ENCODE results near the gene EFTUD2. TPM values are rescaled to one million over a fixed set of nuclear protein-coding genes. Genes with fewer than 3 reads are reported as not detected.

EFTUD2 gene
- total RNA-seq, 2 experiments from 2014 or later, result 175 to 203 TPM

GRCh38 chr17:44924107-44924544, 24.9 kb upstream of the EFTUD2 start:
- Mint-ChIP-seq H3K27me3 (peaks cover 7% of the 10 kb centered on the region), H3K4me3 (no peak overlapping the region), H3K4me1 (no peaks in the 10 kb centered on the region), H3K9me3 (ENCODE audit: low read depth) (no peaks in the 10 kb centered on the region), H3K27ac (no peak overlapping the region), H3K36me3 (ENCODE audit: low read depth) (peaks cover 21% of the 10 kb centered on the region)
- POLR2A ChIA-PET, result no interaction called here
- DNase-seq, result no peak
- intact Hi-C loops (cut with DNase I, micrococcal nuclease), result loop anchor here (5.0 to 10.0 kb wide), 2 partner anchors 208 to 271 kb away; partner anchors contain the start of gene PLCD3 (in 1 of the 2)
- CTCF ChIA-PET, result interaction anchor here (1.8 kb wide), 1 partner anchor 211 kb away, joined by 4 read pairs; the partner anchor contains the start of gene ACBD4
- no peak for ATAC-seq

- H3K36me3 Mint-ChIP-seq (ENCODE audit: low read depth), result peaks cover 12% of the 10 kb centered on the region
- ChIA-PET CTCF (interaction anchor here (0.6 to 6.2 kb wide), 3 partner anchors 31 to 213 kb away, joined by 3 to 84 read pairs (median 4); partner anchors contain the start of gene ACBD4), POLR2A (no interaction called here)
- H3K27ac Mint-ChIP-seq, result no peak overlapping the region
- peaks cover 7% of the 10 kb centered on the region for H3K27me3 Mint-ChIP-seq
- H3K4me3 Mint-ChIP-seq, result no peak overlapping the region
- no peaks in the 10 kb centered on the region for H3K9me3 Mint-ChIP-seq (ENCODE audit: low read depth)
- ATAC-seq (no peak), DNase-seq (peak; percentile 0)
- intact Hi-C loops (cut with DNase I, micrococcal nuclease), result loop anchor here (5.0 to 10.0 kb wide), 2 partner anchors 209 to 272 kb away; partner anchors contain the start of gene PLCD3 (in 1 of the 2)
- no peaks in the 10 kb centered on the region for H3K4me1 Mint-ChIP-seq
Measured at GRCh38 chr17:44922746-44923470, 23.7 kb upstream of the EFTUD2 start.

- peaks cover 7% of the 10 kb centered on the region for H3K27me3 Mint-ChIP-seq
- no peak for DNase-seq
- intact Hi-C loops (cut with DNase I, micrococcal nuclease), result loop anchor here (5.0 to 10.0 kb wide), 2 partner anchors 210 to 273 kb away; partner anchors contain the start of gene PLCD3 (in 1 of the 2)
- no peaks in the 10 kb centered on the region for H3K4me1 Mint-ChIP-seq
- peaks cover 8% of the 10 kb centered on the region for H3K36me3 Mint-ChIP-seq (ENCODE audit: low read depth)
- H3K4me3 Mint-ChIP-seq, result no peak overlapping the region
- no peaks in the 10 kb centered on the region for H3K9me3 Mint-ChIP-seq (ENCODE audit: low read depth)
- H3K27ac Mint-ChIP-seq, result no peak overlapping the region
- ChIA-PET CTCF (interaction anchor here (0.6 to 6.2 kb wide), 5 partner anchors 24 to 213 kb away, joined by 3 to 84 read pairs (median 4); partner anchors contain the start of gene ACBD4), POLR2A (interaction anchor here (0.5 kb wide), 1 partner anchor 23 kb away, joined by 3 read pairs; the partner anchor contains the start of gene EFTUD2)
- no peak for ATAC-seq
Measured at GRCh38 chr17:44922136-44922535, 22.9 kb upstream of the EFTUD2 start.

GRCh38 chr17:44921122-44921882, 22.1 kb upstream of the EFTUD2 start:
- H3K4me1 Mint-ChIP-seq, result no peaks in the 10 kb centered on the region
- no peak for ATAC-seq
- peaks cover 5% of the 10 kb centered on the region for H3K36me3 Mint-ChIP-seq (ENCODE audit: low read depth)
- H3K27me3 Mint-ChIP-seq, result peaks cover 8% of the 10 kb centered on the region
- DNase-seq, result no peak
- POLR2A ChIA-PET, result no interaction called here
- no peak overlapping the region for H3K27ac Mint-ChIP-seq
- no peak overlapping the region for H3K4me3 Mint-ChIP-seq
- intact Hi-C loops (cut with DNase I, micrococcal nuclease), result loop anchor here (2.0 to 10.0 kb wide), 3 partner anchors 211 to 273 kb away; partner anchors contain the start of gene PLCD3 (in 2 of the 2)
- CTCF ChIA-PET, result interaction anchor here (0.6 to 6.2 kb wide), 10 partner anchors 17 to 280 kb away, joined by 3 to 84 read pairs (median 4); no protein-coding TSS in a partner anchor
- H3K9me3 Mint-ChIP-seq (ENCODE audit: low read depth), result no peaks in the 10 kb centered on the region

- H3K4me3 Mint-ChIP-seq, result no peak overlapping the region
- H3K27me3 Mint-ChIP-seq, result peaks cover 9% of the 10 kb centered on the region
- CTCF ChIA-PET, result interaction anchor here (0.6 to 6.2 kb wide), 20 partner anchors 10 to 215 kb away, joined by 3 to 84 read pairs (median 4); partner anchors contain the start of gene ACBD4
- no peak overlapping the region for H3K27ac Mint-ChIP-seq
- H3K9me3 Mint-ChIP-seq (ENCODE audit: low read depth), result no peaks in the 10 kb centered on the region
- ATAC-seq (no peak), DNase-seq (no peak)
- H3K4me1 Mint-ChIP-seq, result no peaks in the 10 kb centered on the region
- H3K36me3 Mint-ChIP-seq (ENCODE audit: low read depth), result peaks cover under 1% of the 10 kb centered on the region
- intact Hi-C loops (cut with DNase I, micrococcal nuclease), result loop anchor here (1.0 to 10.0 kb wide), 6 partner anchors 99 to 274 kb away; partner anchors contain the start of gene PLCD3 (in 2 of the 2)
- POLR2A ChIA-PET, result interaction anchor here (0.6 to 1.1 kb wide), 3 partner anchors 22 to 326 kb away, joined by 3 to 5 read pairs (median 3); partner anchors contain the start of gene EFTUD2
Measured at GRCh38 chr17:44920565-44920940, 21.3 kb upstream of the EFTUD2 start.

GRCh38 chr17:44919885-44920564, 20.8 kb upstream of the EFTUD2 start:
- ChIA-PET CTCF (interaction anchor here (0.6 to 6.2 kb wide), 18 partner anchors 10 to 215 kb away, joined by 3 to 84 read pairs (median 4); partner anchors contain the start of gene ACBD4), POLR2A (interaction anchor here (0.6 to 1.1 kb wide), 3 partner anchors 21 to 327 kb away, joined by 3 to 5 read pairs (median 3); partner anchors contain the start of gene EFTUD2)
- Mint-ChIP-seq H3K9me3 (ENCODE audit: low read depth) (no peaks in the 10 kb centered on the region), H3K36me3 (ENCODE audit: low read depth) (no peaks in the 10 kb centered on the region), H3K4me3 (no peak overlapping the region), H3K27ac (no peak overlapping the region), H3K27me3 (peaks cover 9% of the 10 kb centered on the region), H3K4me1 (no peaks in the 10 kb centered on the region)
- intact Hi-C loops (cut with DNase I, micrococcal nuclease), result loop anchor here (1.0 to 10.0 kb wide), 6 partner anchors 99 to 275 kb away; partner anchors contain the start of gene PLCD3 (in 2 of the 2)
- ATAC-seq (peak; percentile 93), DNase-seq (peak; percentile 85)

- POLR2A ChIA-PET, result interaction anchor here (1.1 kb wide), 1 partner anchor 101 kb away, joined by 5 read pairs; no protein-coding TSS in a partner anchor
- no peaks in the 10 kb centered on the region for H3K4me1 Mint-ChIP-seq
- no peak for DNase-seq
- CTCF ChIA-PET, result interaction anchor here (0.6 to 6.2 kb wide), 11 partner anchors 9 to 226 kb away, joined by 3 to 84 read pairs (median 5); partner anchors contain the start of gene ACBD4
- no peak overlapping the region for H3K27ac Mint-ChIP-seq
- H3K9me3 Mint-ChIP-seq (ENCODE audit: low read depth), result no peaks in the 10 kb centered on the region
- ATAC-seq, result no peak
- no peak overlapping the region for H3K4me3 Mint-ChIP-seq
- H3K36me3 Mint-ChIP-seq (ENCODE audit: low read depth), result no peaks in the 10 kb centered on the region
- intact Hi-C loops (cut with DNase I, micrococcal nuclease), result no loop called here
- peaks cover 11% of the 10 kb centered on the region for H3K27me3 Mint-ChIP-seq
Measured at GRCh38 chr17:44919411-44919810, 20.2 kb upstream of the EFTUD2 start.

DNA sequence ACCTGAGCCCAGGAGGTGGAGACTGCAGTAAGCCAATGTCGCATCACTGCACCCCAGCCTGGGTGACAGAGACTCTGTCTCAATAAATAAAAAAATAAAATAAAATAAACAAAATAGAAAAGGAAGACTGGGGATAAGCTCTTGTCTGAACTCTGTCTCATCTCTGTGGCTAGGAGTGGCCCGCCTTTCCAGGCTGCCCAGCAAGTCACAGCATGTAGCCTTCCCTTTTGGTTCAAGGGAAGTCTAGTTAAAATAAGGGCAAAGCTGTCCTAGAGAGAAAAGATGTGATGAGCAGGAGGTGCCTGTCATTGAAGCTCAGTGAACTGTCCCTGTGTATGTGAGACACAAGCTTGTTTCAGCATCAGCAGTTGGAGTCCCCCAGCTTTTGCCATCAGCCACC, 18.8 kb upstream of the EFTUD2 start:
- Mint-ChIP-seq H3K27ac (no peak overlapping the region), H3K9me3 (ENCODE audit: low read depth) (no peaks in the 10 kb centered on the region), H3K36me3 (ENCODE audit: low read depth) (no peaks in the 10 kb centered on the region), H3K4me1 (no peaks in the 10 kb centered on the region), H3K27me3 (peaks cover 20% of the 10 kb centered on the region), H3K4me3 (no peak overlapping the region)
- intact Hi-C loops (cut with DNase I, micrococcal nuclease), result no loop called here
- ATAC-seq (no peak), DNase-seq (no peak)
- POLR2A ChIA-PET, result no interaction called here
- CTCF ChIA-PET, result interaction anchor here (0.5 to 6.2 kb wide), 8 partner anchors 9 to 566 kb away, joined by 3 to 84 read pairs (median 4); partner anchors contain the start of gene ACBD4

DNA sequence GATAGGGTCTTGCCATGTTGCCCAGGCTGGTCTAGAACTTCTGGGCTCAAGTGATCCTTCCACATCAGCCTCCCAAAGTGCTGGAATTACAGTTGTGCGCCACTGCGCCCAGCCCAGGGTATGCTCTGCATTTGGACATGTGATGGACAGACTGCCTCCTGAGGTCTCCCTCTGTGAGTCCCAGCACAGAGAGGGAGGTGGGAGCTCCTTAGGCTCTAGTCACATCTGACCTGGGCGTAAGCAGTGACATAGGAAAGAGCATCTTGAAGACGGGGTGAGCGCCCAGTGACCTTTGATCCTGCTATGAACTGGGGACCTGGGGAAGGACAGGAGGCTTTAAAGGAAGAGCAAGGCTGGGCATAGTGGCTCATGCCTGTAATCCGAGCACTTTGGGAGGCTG, 18.2 kb upstream of the EFTUD2 start:
- ChIA-PET CTCF (interaction anchor here (0.6 to 6.2 kb wide), 7 partner anchors 8 to 218 kb away, joined by 3 to 84 read pairs (median 4); partner anchors contain the start of gene ACBD4), POLR2A (no interaction called here)
- Mint-ChIP-seq H3K4me1 (no peaks in the 10 kb centered on the region), H3K36me3 (ENCODE audit: low read depth) (no peaks in the 10 kb centered on the region), H3K27me3 (peaks cover 23% of the 10 kb centered on the region), H3K27ac (no peak overlapping the region), H3K9me3 (ENCODE audit: low read depth) (no peaks in the 10 kb centered on the region), H3K4me3 (no peak overlapping the region)
- DNase-seq (no peak), ATAC-seq (no peak)
- intact Hi-C loops (cut with DNase I, micrococcal nuclease), result no loop called here

DNA sequence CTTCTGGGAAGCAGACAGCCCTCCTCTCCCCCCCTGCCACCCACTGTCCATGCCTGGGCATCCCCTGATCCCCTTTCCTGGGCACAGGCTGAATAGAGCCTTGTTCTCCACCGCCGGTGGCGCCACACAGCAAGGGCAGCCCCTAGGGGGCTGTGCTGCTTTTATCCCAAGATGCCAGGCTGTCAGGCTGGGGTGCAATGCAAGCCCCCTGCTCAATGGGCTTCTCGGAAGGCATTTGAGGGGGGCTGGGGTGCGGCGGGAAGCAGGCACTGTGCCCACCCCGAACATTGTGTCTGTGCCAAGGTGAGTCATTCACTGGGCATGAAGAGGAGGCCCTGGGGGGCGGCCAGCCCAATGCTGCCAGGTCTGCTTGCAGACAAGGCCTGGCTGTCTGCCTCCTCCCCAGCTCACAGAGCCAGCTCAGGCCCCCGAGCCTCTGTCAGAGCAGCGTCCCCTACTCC, 17.6 kb upstream of the EFTUD2 start:
- POLR2A ChIA-PET, result no interaction called here
- Mint-ChIP-seq H3K4me3 (no peak overlapping the region), H3K36me3 (ENCODE audit: low read depth) (no peaks in the 10 kb centered on the region), H3K9me3 (ENCODE audit: low read depth) (no peaks in the 10 kb centered on the region), H3K27ac (no peak overlapping the region), H3K27me3 (peaks cover 25% of the 10 kb centered on the region), H3K4me1 (no peaks in the 10 kb centered on the region)
- ATAC-seq, result no peak
- intact Hi-C loops (cut with DNase I, micrococcal nuclease), result no loop called here
- no peak for DNase-seq
- CTCF ChIA-PET, result interaction anchor here (1.4 to 6.2 kb wide), 3 partner anchors 104 to 186 kb away, joined by 4 to 84 read pairs (median 5); no protein-coding TSS in a partner anchor
